ENCODE data around the gene FEM1A. TPM values are rescaled to one million over a fixed set of nuclear protein-coding genes. Genes with fewer than 3 reads are reported as not detected.
"Not testable (repeated sequence)": the region's sequence is repeated elsewhere in the genome, so short reads cannot be mapped to it uniquely, and the experiment has no call there.

The FEM1A gene
- 6.9 and 13.9 TPM in 2 replicates for total RNA-seq (ENCODE audit: low replicate concordance)

- peaks cover 36% of the 10 kb centered on the region for H3K79me2 ChIP-seq (ENCODE audit: low read depth)
- H3K27me3 Mint-ChIP-seq (ENCODE audit: insufficient read depth, low read depth): peaks cover 7% of the 10 kb centered on the region
- H3K27me3 ChIP-seq: peaks cover 6% of the 10 kb centered on the region
- H3K4me3 Mint-ChIP-seq: peak within 1 kb of the TSS; percentile 89
- H3K36me3 ChIP-seq: no peaks in the 10 kb centered on the region
- DNase-seq (ENCODE audit: low spot score): peak; percentile 100
- H3K27ac Mint-ChIP-seq: peak within 1 kb of the TSS; percentile 78
- H3K9me3 Mint-ChIP-seq: no peaks in the 10 kb centered on the region
- H3K36me3 Mint-ChIP-seq: peaks cover 6% of the 10 kb centered on the region
- H3K4me2 ChIP-seq: peak within 1 kb of the TSS; percentile 99
- peak within 1 kb of the TSS; percentile 99 for H3K4me3 ChIP-seq
- H4K20me1 ChIP-seq (ENCODE audit: low read depth): peaks cover under 1% of the 10 kb centered on the region
- peak within 1 kb of the TSS; percentile 99 for H3K9ac ChIP-seq
- H3K4me1 Mint-ChIP-seq: peaks cover 16% of the 10 kb centered on the region
- H3K9me3 ChIP-seq (ENCODE audit: low read depth): no peaks in the 10 kb centered on the region
- H2AFZ ChIP-seq (replicated peaks): peak within 1 kb of the TSS; percentile 92
- no peaks in the 10 kb centered on the region for H3F3A ChIP-seq (ENCODE audit: low read depth)
- TF ChIP-seq EZH2 (IDR thresholded peaks at IDR 0.05) (no peak), EZH2phosphoT487 (IDR thresholded peaks at IDR 0.05) (no peak), CTCF (IDR thresholded peaks at IDR 0.05) (peak; percentile 98)
- H3K27ac ChIP-seq: peak within 1 kb of the TSS; percentile 77
- H3K4me1 ChIP-seq: no peaks in the 10 kb centered on the region
These were observed at the start of gene FEM1A for GRCh38 chr19:4791183-4792018. TSS of gene FEM1A (plus strand) at chr19:4791734. CDS start at chr19:4791855, 121 bp downstream.

- Mint-ChIP-seq H3K4me3 (no peak overlapping the region), H3K27ac (no peak overlapping the region), H3K36me3 (no peaks in the 10 kb centered on the region), H3K27me3 (ENCODE audit: insufficient read depth, low read depth) (peaks cover 8% of the 10 kb centered on the region), H3K4me1 (peaks cover 17% of the 10 kb centered on the region), H3K9me3 (no peaks in the 10 kb centered on the region)
- peak overlapping the region; percentile 13 for H3K4me3 ChIP-seq
- H3F3A ChIP-seq (ENCODE audit: low read depth): peaks cover 9% of the 10 kb centered on the region
- no peak overlapping the region for H3K27ac ChIP-seq
- H3K79me2 ChIP-seq (ENCODE audit: low read depth): no peaks in the 10 kb centered on the region
- peak; percentile 52 for DNase-seq (ENCODE audit: low spot score)
- H3K36me3 ChIP-seq: no peaks in the 10 kb centered on the region
- no peaks in the 10 kb centered on the region for H3K9me3 ChIP-seq (ENCODE audit: low read depth)
- H3K9ac ChIP-seq: no peak overlapping the region
- TF ChIP-seq EZH2 (IDR thresholded peaks at IDR 0.05): no peak
- no peak for TF ChIP-seq CTCF (IDR thresholded peaks at IDR 0.05)
- TF ChIP-seq EZH2phosphoT487 (IDR thresholded peaks at IDR 0.05): no peak
- peak overlapping the region; percentile 67 for H3K4me2 ChIP-seq
- peaks cover 17% of the 10 kb centered on the region for H3K4me1 ChIP-seq
- H3K27me3 ChIP-seq: peaks cover 6% of the 10 kb centered on the region
- no peaks in the 10 kb centered on the region for H4K20me1 ChIP-seq (ENCODE audit: low read depth)
- H2AFZ ChIP-seq (replicated peaks): peak overlapping the region; percentile 95
These were observed 48.5 kb upstream of the FEM1A start for GRCh38 chr19:4742723-4743646.

- Histone ChIP-seq H3K4me1 (peaks cover 8% of the 10 kb centered on the region), H3F3A (ENCODE audit: low read depth) (no peaks in the 10 kb centered on the region), H3K9me3 (ENCODE audit: low read depth) (no peaks in the 10 kb centered on the region), H3K36me3 (no peaks in the 10 kb centered on the region), H3K27ac (no peak overlapping the region), H3K27me3 (peaks cover 9% of the 10 kb centered on the region), H3K9ac (no peak overlapping the region), H3K4me2 (no peak overlapping the region), H4K20me1 (ENCODE audit: low read depth) (no peaks in the 10 kb centered on the region), H3K4me3 (no peak overlapping the region), H3K79me2 (ENCODE audit: low read depth) (no peaks in the 10 kb centered on the region), H2AFZ (replicated peaks) (no peak overlapping the region)
- no peaks in the 10 kb centered on the region for H3K9me3 Mint-ChIP-seq
- peaks cover 9% of the 10 kb centered on the region for H3K27me3 Mint-ChIP-seq (ENCODE audit: insufficient read depth, low read depth)
- peaks cover 17% of the 10 kb centered on the region for H3K4me1 Mint-ChIP-seq
- peak overlapping the region; percentile 12 for H3K27ac Mint-ChIP-seq
- H3K4me3 Mint-ChIP-seq: peak overlapping the region; percentile 16
- DNase-seq (ENCODE audit: low spot score): no peak
- H3K36me3 Mint-ChIP-seq: no peaks in the 10 kb centered on the region
- TF ChIP-seq EZH2phosphoT487 (IDR thresholded peaks at IDR 0.05) (no peak), CTCF (IDR thresholded peaks at IDR 0.05) (no peak), EZH2 (IDR thresholded peaks at IDR 0.05) (no peak)
These were observed 46.9 kb upstream of the FEM1A start for GRCh38 chr19:4744451-4745174.

- peaks cover 12% of the 10 kb centered on the region for H3K27me3 Mint-ChIP-seq (ENCODE audit: insufficient read depth, low read depth)
- not testable (repeated sequence) for H2AFZ ChIP-seq (replicated peaks); H3K27ac ChIP-seq; H3K27me3 ChIP-seq; H3K36me3 Mint-ChIP-seq; H3K4me3 ChIP-seq; H3K27ac Mint-ChIP-seq; H3K9me3 Mint-ChIP-seq; H4K20me1 ChIP-seq (ENCODE audit: low read depth); DNase-seq (ENCODE audit: low spot score); H3K9me3 ChIP-seq (ENCODE audit: low read depth); H3K4me3 Mint-ChIP-seq; H3K36me3 ChIP-seq; H3F3A ChIP-seq (ENCODE audit: low read depth); H3K9ac ChIP-seq; H3K4me2 ChIP-seq; H3K79me2 ChIP-seq (ENCODE audit: low read depth); H3K4me1 ChIP-seq
- peaks cover 22% of the 10 kb centered on the region for H3K4me1 Mint-ChIP-seq
These were observed 46.4 kb upstream of the FEM1A start for GRCh38 chr19:4745175-4745574.

All from neural progenitor cell (in vitro differentiated cells).